PC-3 (cell line): ENCODE data around the gene GPR107. TPM values are rescaled to one million over a fixed set of nuclear protein-coding genes. Genes with fewer than 3 reads are reported as not detected.

Experiments
- ATAC-seq: fragments of 200-7000 bp; cut with Tn5 transposase; 2 replicates; pipeline ENCODE4 v1.9.1; 2020; ENCODE audit warnings: mild to moderate bottlenecking, moderate library complexity
- BruUV-seq: library from RNA; stranded (reverse); fragments of 400-500 nt; replicated peaks from 2 replicates; lab custom pipeline; 2021; lab: Mats Ljungman, UMichigan
- CTCF ChIA-PET: fragments of 300-600 bp; sonication (Branson Sonifier 250); formaldehyde crosslinking; loops from one replicate; lab custom pipeline; 2022; ENCODE audit warnings: antibody characterized with exemption; lab: Charles Lee
- POLR2A ChIA-PET: fragments of 300-600 bp; sonication (Branson Sonifier 250); formaldehyde crosslinking; loops from one replicate; lab custom pipeline; 2022; ENCODE audit warnings: antibody characterized with exemption; ENCODE audit not compliant: unreplicated experiment; lab: Charles Lee
- DNase-seq: peaks from one replicate; pipeline ENCODE4 v3.0.0-alpha.2; 2015
- H2AFZ ChIP-seq: fragments of 300-600 bp; sonication (generic); 2 replicates; pipeline ENCODE4 v1.6.0; 2016; ENCODE audit warnings: antibody characterized with exemption, low read length
- H3F3A ChIP-seq: fragments of 300-600 bp; sonication (generic); one replicate; pipeline ENCODE4 v1.6.0; 2017; ENCODE audit warnings: antibody characterized with exemption, low read length, control low read depth, mild to moderate bottlenecking; ENCODE audit not compliant: unreplicated experiment
- H3K27ac ChIP-seq: fragments of 300-600 bp; sonication (generic); 2 replicates; pipeline ENCODE4 v1.5.1; 2016; ENCODE audit warnings: mild to moderate bottlenecking, low read length
- H3K27me3 ChIP-seq: fragments of 300-600 bp; sonication (generic); 2 replicates; pipeline ENCODE4 v1.6.1; 2016; ENCODE audit warnings: low read length, mixed read lengths
- H3K36me3 ChIP-seq: fragments of 300-600 bp; sonication (generic); 2 replicates; pipeline ENCODE4 v1.6.1; 2016; ENCODE audit warnings: low read depth, mixed run types, low read length, mixed read lengths
- H3K4me1 ChIP-seq: fragments of 300-600 bp; sonication (generic); 2 replicates; pipeline ENCODE4 v1.5.1; 2016; ENCODE audit warnings: low read length; ENCODE audit not compliant: insufficient read depth
- H3K4me2 ChIP-seq: fragments of 300-600 bp; sonication (generic); 2 replicates; pipeline ENCODE4 v1.6.0; 2016; ENCODE audit warnings: low read length
- H3K4me3 ChIP-seq: fragments of 300-600 bp; sonication (generic); 2 replicates; pipeline ENCODE4 v1.5.1; 2016; ENCODE audit warnings: mild to moderate bottlenecking, low read length, mixed read lengths
- H3K79me2 ChIP-seq: fragments of 300-600 bp; sonication (generic); 2 replicates; pipeline ENCODE4 v1.6.1; 2017; ENCODE audit warnings: low read length, mixed read lengths
- H3K9ac ChIP-seq: fragments of 300-600 bp; sonication (generic); 2 replicates; pipeline ENCODE4 v1.6.0; 2016; ENCODE audit warnings: mild to moderate bottlenecking, low read length
- H3K9me2 ChIP-seq: fragments of 300-600 bp; sonication (generic); replicated peaks from 2 replicates; pipeline ENCODE4 v1.6.1; 2016; ENCODE audit warnings: mixed run types, low read length, mixed read lengths
- H3K9me3 ChIP-seq: fragments of 300-600 bp; sonication (generic); 2 replicates; pipeline ENCODE4 v1.6.1; 2016; ENCODE audit warnings: low read length, mixed read lengths
- H4K20me1 ChIP-seq: fragments of 300-600 bp; sonication (generic); 2 replicates; pipeline ENCODE4 v1.6.1; 2016; ENCODE audit warnings: low read length, mixed read lengths
- CTCF ChIP-seq: fragments of 300-600 bp; sonication (generic); conservative IDR thresholded peaks from 2 replicates; pipeline ENCODE4 v1.5.1; 2017; ENCODE audit warnings: antibody characterized with exemption, low read depth, mild to moderate bottlenecking, low read length
- EZH2 ChIP-seq: fragments of 300-600 bp; sonication (generic); IDR thresholded peaks from one replicate; pipeline ENCODE4 v1.6.1; 2017; ENCODE audit warnings: antibody characterized with exemption, mild to moderate bottlenecking, low read length; ENCODE audit not compliant: unreplicated experiment
- EZH2phosphoT487 ChIP-seq: fragments of 300-600 bp; sonication (generic); IDR thresholded peaks from 2 replicates; pipeline ENCODE4 v1.6.1; 2018; ENCODE audit warnings: mild to moderate bottlenecking, antibody characterized with exemption, low read length, borderline replicate concordance
- intact Hi-C: fragments of 100-400 bp; cut with micrococcal nuclease; formaldehyde crosslinking; loops from 2 replicates; pipeline ENCODE4 v1.9.0; 2023
- total RNA-seq: library from RNA; depleted of rRNA; stranded (reverse); fragments of >200 nt; gene quantifications from 2 replicates; pipeline ENCODE4 v1.2.3, GENCODE V29; 2014

Gene GPR107
- total RNA-seq, 1 experiment from 2014 or later: 11.4 TPM

DNA sequence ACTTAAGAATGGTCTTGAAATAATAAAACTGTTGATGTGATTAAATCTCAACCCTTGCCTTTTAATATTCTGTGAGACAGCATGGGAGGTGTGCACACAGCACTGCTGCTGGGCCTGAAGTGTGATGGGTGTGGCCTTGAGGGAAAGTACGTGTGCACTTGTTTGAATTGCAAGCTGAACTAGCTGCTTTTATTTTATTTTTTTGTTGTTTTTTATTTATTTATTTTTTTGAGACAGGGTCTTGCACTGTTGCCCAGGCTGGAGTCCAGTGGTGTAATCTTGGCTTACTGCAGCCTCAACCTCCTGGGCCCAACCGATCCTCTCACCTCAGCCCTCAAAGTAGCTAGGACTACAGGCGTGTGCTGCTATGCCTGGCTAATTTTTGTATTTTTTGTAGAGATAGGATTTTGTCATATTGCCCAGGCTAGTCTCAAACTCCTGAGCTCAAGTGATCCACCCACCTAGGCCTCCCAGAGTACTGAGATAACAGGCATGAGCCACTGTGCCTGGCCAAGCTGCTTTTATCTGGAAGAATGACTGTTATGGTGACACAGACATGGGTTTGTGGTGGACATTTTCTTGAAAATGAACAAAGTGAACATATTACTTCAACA lies 58.9 kb downstream of the GPR107 start:
- TF ChIP-seq CTCF (no peak), EZH2 (no peak), EZH2phosphoT487 (no peak)
- BruUV-seq: no TSS peak

DNA sequence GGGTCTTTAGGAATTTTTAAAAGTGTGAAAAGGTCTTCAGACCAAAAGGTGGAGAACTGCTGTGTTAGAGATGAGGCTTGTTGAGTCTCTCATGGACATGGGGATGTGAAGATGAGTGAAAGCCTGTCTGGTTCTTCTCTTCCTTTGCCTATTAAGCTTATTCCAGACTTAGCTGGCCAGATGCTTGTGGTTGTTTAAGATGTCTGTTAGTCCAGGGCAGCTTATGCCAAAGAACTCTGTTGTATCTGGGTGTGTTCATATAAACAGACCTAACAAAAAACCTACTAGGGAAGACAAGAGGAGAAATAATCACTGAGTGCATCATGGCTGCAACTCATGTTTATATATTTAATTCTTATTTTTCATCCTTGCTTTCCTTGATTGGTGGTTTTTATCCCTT lies 61.0 kb downstream of the GPR107 start:
- BruUV-seq: no TSS peak
- Histone ChIP-seq H3K79me2 (no peaks in the 10 kb centered on the region), H4K20me1 (no peaks in the 10 kb centered on the region), H3K27ac (no peak overlapping the region), H3K9me3 (no peaks in the 10 kb centered on the region), H3K27me3 (no peaks in the 10 kb centered on the region), H3K4me1 (peaks cover 9% of the 10 kb centered on the region; the same call in 1 of the 2 replicates), H3K9ac (no peak overlapping the region), H3K4me2 (no peak overlapping the region), H3K4me3 (no peak overlapping the region), H2AFZ (no peak overlapping the region), H3F3A (no peaks in the 10 kb centered on the region), H3K9me2 (no peaks in the 10 kb centered on the region), H3K36me3 (no peaks in the 10 kb centered on the region; the same call in 1 of the 2 replicates)
- DNase-seq (no peak), ATAC-seq (no peak)
- CTCF ChIA-PET: no interaction called here
- intact Hi-C loops: no loop called here
- POLR2A ChIA-PET: no interaction called here
- TF ChIP-seq CTCF (no peak), EZH2 (no peak), EZH2phosphoT487 (no peak)

More for the DNA sequence above, 58.9 kb downstream of the GPR107 start:
- no peaks in the 10 kb centered on the region for H3K9me2 ChIP-seq
- no peaks in the 10 kb centered on the region for H4K20me1 ChIP-seq
- no peak overlapping the region for H3K27ac ChIP-seq
- H3K9ac ChIP-seq: no peak overlapping the region
- POLR2A ChIA-PET: no interaction called here
- H3K27me3 ChIP-seq: no peaks in the 10 kb centered on the region
- intact Hi-C loops: no loop called here
- H3F3A ChIP-seq: no peaks in the 10 kb centered on the region
- no peaks in the 10 kb centered on the region for H3K79me2 ChIP-seq
- no peak overlapping the region for H2AFZ ChIP-seq
- DNase-seq (no peak), ATAC-seq (no peak)
- peaks cover 6% of the 10 kb centered on the region; the same call in 1 of the 2 replicates for H3K36me3 ChIP-seq
- H3K4me2 ChIP-seq: no peak overlapping the region
- no peaks in the 10 kb centered on the region for H3K9me3 ChIP-seq
- CTCF ChIA-PET: no interaction called here
- no peak overlapping the region for H3K4me3 ChIP-seq
- peaks cover 3% of the 10 kb centered on the region; the same call in 1 of the 2 replicates for H3K4me1 ChIP-seq

- POLR2A ChIA-PET: no interaction called here
Observed at GRCh38 chr9:130116346-130116745, 62.6 kb downstream of the GPR107 start.

More at GRCh38 chr9:130116346-130116745, 62.6 kb downstream of the GPR107 start:
- Histone ChIP-seq H3F3A (no peaks in the 10 kb centered on the region), H3K9me3 (no peaks in the 10 kb centered on the region), H3K79me2 (no peaks in the 10 kb centered on the region), H3K36me3 (no peaks in the 10 kb centered on the region), H3K4me1 (peaks cover 9% of the 10 kb centered on the region; the same call in 1 of the 2 replicates), H3K9ac (no peak overlapping the region), H3K4me3 (no peak overlapping the region), H2AFZ (no peak overlapping the region), H3K9me2 (no peaks in the 10 kb centered on the region), H3K27me3 (no peaks in the 10 kb centered on the region), H3K27ac (no peak overlapping the region), H3K4me2 (no peak overlapping the region), H4K20me1 (no peaks in the 10 kb centered on the region)
- BruUV-seq: no TSS peak
- DNase-seq (no peak), ATAC-seq (no peak)
- intact Hi-C loops: no loop called here
- no peak for TF ChIP-seq EZH2
- TF ChIP-seq CTCF: no peak
- TF ChIP-seq EZH2phosphoT487: no peak
- CTCF ChIA-PET: no interaction called here
